ENCODE measurements around the gene HTD2.

- TF ChIP-seq CTCF (IDR thresholded peaks at IDR 0.05 in 8 of 11, conservative IDR thresholded peaks at IDR 0.05 in 3 of 11) = no peak
- TF ChIP-seq POLR2A (IDR thresholded peaks at IDR 0.05) = no peak
- TF ChIP-seq POLR2AphosphoS5 (IDR thresholded peaks at IDR 0.05) = peak in 1 of 3 donors; percentile 43
Measured at GRCh38 chr3:58292866-58293265, 13.5 kb upstream of the HTD2 start.

Data from spleen (tissue), 7 donors.